Testis (tissue), 3 donors: Measurements from ENCODE around the gene AP2B1. TPM values are rescaled to one million over a fixed set of nuclear protein-coding genes. Genes with fewer than 3 reads are reported as not detected.

Experiments used
- DNase-seq: peaks from one replicate; pipeline ENCODE4 v3.0.0-alpha.2; 2019
- H3K27ac ChIP-seq, 2 donors: fragments of 200-600 bp; sonication (generic); one replicate each; pipeline ENCODE4 v1.5.1; 2019
- H3K27me3 ChIP-seq: fragments of 200-600 bp; sonication (generic); one replicate; pipeline ENCODE4 v1.5.1; 2019
- H3K36me3 ChIP-seq: fragments of 200-600 bp; sonication (generic); one replicate; pipeline ENCODE4 v1.5.1; 2017; ENCODE audit warnings: low read depth; ENCODE audit errors: missing control alignments
- H3K4me1 ChIP-seq: fragments of 200-600 bp; sonication (generic); one replicate; pipeline ENCODE4 v1.5.1; 2019
- H3K4me3 ChIP-seq, 2 donors: fragments of 200-600 bp; sonication (generic); one replicate each; pipeline ENCODE4 v1.5.1; 2017 to 2019
- H3K9me3 ChIP-seq: fragments of 200-600 bp; sonication (generic); one replicate; pipeline ENCODE4 v1.5.1; 2017
- CTCF ChIP-seq, 3 experiments: fragments of 450-650 bp in 2 of 3; fragments of 200-600 bp in 1 of 3; sonication (generic) in 1 of 3; IDR thresholded peaks; one replicate each; pipeline ENCODE4 v1.5.1; 2016 to 2019; ENCODE audit warnings: antibody characterized with exemption in 3 of 3, mild to moderate bottlenecking in 2 of 3, moderate library complexity in 1 of 3
- POLR2A ChIP-seq: fragments of 450-650 bp; IDR thresholded peaks from one replicate; pipeline ENCODE4 v1.6.1; 2017; ENCODE audit warnings: antibody characterized with exemption, mild to moderate bottlenecking, moderate library complexity
- WGBS, 2 donors: methylation state at CpG; one replicate each; pipeline ENCODE4 v1.1.5; 2018; 5-methylcytosine and 5-hydroxymethylcytosine counted together
- intact Hi-C: fragments of 100-400 bp; cut with DNase I; formaldehyde crosslinking; loops from one replicate; pipeline ENCODE4 v1.15.1; 2023; ENCODE audit warnings: low total_unique reads
- polyA plus RNA-seq: library from polyadenylated mRNA; stranded (reverse); fragments of 350-450 nt; fragmentation: Illumina TruSeq; extraction: RNeasy Lipid Tissue Mini Kit (QIAGEN cat#74804); gene quantifications from one replicate; pipeline ENCODE4 v1.2.3, GENCODE V29; 2014; ENCODE audit warnings: low read depth, low replicate concordance; ENCODE audit not compliant: insufficient read depth
- total RNA-seq, 2 donors: library from RNA; depleted of rRNA; stranded (reverse); fragments of >200 nt; gene quantifications; one replicate each; pipeline ENCODE4 v1.2.3, GENCODE V29; 2016

Gene AP2B1
- total and polyA plus RNA-seq, 3 donors from 2014 or later: 132 to 310 (median 147) TPM

GRCh38 chr17:35738519-35739133, 151.5 kb downstream of the AP2B1 start:
- H3K36me3 ChIP-seq: no peaks in the 10 kb centered on the region
- no peaks in the 10 kb centered on the region for H3K4me1 ChIP-seq
- no peak overlapping the region for H3K27ac ChIP-seq
- no peak overlapping the region for H3K4me3 ChIP-seq
- no peak for DNase-seq
- H3K27me3 ChIP-seq: no peaks in the 10 kb centered on the region
- WGBS, 2 donors: 78 to 86% methylated on average over 5 of the region's 5 CpGs
- no peaks in the 10 kb centered on the region for H3K9me3 ChIP-seq
- intact Hi-C loops: no loop called here
- TF ChIP-seq CTCF (IDR thresholded peaks at IDR 0.05) (no peak), POLR2A (no peak)

- no peak overlapping the region for H3K27ac ChIP-seq
- H3K4me3 ChIP-seq: no peak overlapping the region
- no peak for DNase-seq
- TF ChIP-seq CTCF (IDR thresholded peaks at IDR 0.05) (no peak), POLR2A (no peak)
- H3K36me3 ChIP-seq: no peaks in the 10 kb centered on the region
- no peaks in the 10 kb centered on the region for H3K9me3 ChIP-seq
- intact Hi-C loops: no loop called here
- H3K27me3 ChIP-seq: no peaks in the 10 kb centered on the region
- 78 to 89% methylated on average over 4 to 7 of the region's 7 CpGs for WGBS, 2 donors
- H3K4me1 ChIP-seq: no peaks in the 10 kb centered on the region
Observed at GRCh38 chr17:35740216-35740615, 153.1 kb downstream of the AP2B1 start.

GRCh38 chr17:35740997-35741931, 154.1 kb downstream of the AP2B1 start:
- no peaks in the 10 kb centered on the region for H3K27me3 ChIP-seq
- no peak overlapping the region for H3K27ac ChIP-seq
- intact Hi-C loops: no loop called here
- TF ChIP-seq POLR2A (no peak), CTCF (IDR thresholded peaks at IDR 0.05) (no peak)
- no peaks in the 10 kb centered on the region for H3K36me3 ChIP-seq
- H3K9me3 ChIP-seq: no peaks in the 10 kb centered on the region
- no peaks in the 10 kb centered on the region for H3K4me1 ChIP-seq
- DNase-seq: peak; percentile 27
- WGBS, 2 donors: 10 to 18% methylated on average over 16 to 57 of the region's 73 CpGs
- H3K4me3 ChIP-seq: peak overlapping the region; percentile 12 to 18

- no peak for TF ChIP-seq CTCF (IDR thresholded peaks at IDR 0.05)
- no peak for TF ChIP-seq POLR2A
- WGBS, 2 donors: 76 to 88% methylated on average over 7 of the region's 7 CpGs
- DNase-seq: no peak
- Histone ChIP-seq H3K9me3 (no peaks in the 10 kb centered on the region), H3K4me3 (no peak overlapping the region), H3K4me1 (no peaks in the 10 kb centered on the region), H3K36me3 (no peaks in the 10 kb centered on the region), H3K27me3 (no peaks in the 10 kb centered on the region), H3K27ac (no peak overlapping the region)
- intact Hi-C loops: no loop called here
Observed at GRCh38 chr17:35742496-35742895, 155.4 kb downstream of the AP2B1 start.
